IPS DF 6.9 (cell line): ENCODE measurements around the gene MAJIN.

ENCODE experiments used
- DNase-seq: peaks from one replicate; pipeline ENCODE4 v3.0.0-alpha.2; 2013; ENCODE audit warnings: low read depth, low spot score
- H3K27ac ChIP-seq: one replicate; pipeline ENCODE4 v1.5.1; 2013; ENCODE audit warnings: low read length, control low read depth
- H3K27me3 ChIP-seq: 2 replicates; pipeline ENCODE4 v1.6.1; 2013; ENCODE audit warnings: mild to moderate bottlenecking, low read length; ENCODE audit not compliant: control insufficient read depth, insufficient read depth
- H3K36me3 ChIP-seq: 2 replicates; pipeline ENCODE4 v1.6.1; 2013; ENCODE audit warnings: low read length; ENCODE audit not compliant: control insufficient read depth, insufficient read depth
- H3K4me1 ChIP-seq: 2 replicates; pipeline ENCODE4 v1.6.1; 2013; ENCODE audit warnings: low read length; ENCODE audit not compliant: control insufficient read depth, insufficient read depth
- H3K4me3 ChIP-seq: 2 replicates; pipeline ENCODE4 v1.5.1; 2013; ENCODE audit warnings: mild to moderate bottlenecking, low read length
- H3K9me3 ChIP-seq: 2 replicates; pipeline ENCODE4 v1.6.1; 2013; ENCODE audit warnings: low read length, inconsistent platforms; ENCODE audit not compliant: control insufficient read depth, insufficient read depth
- WGBS: extraction: QIAGEN DNeasy Blood & Tissue Kit; methylation state at CpG from one replicate; pipeline ENCODE4 v1.1.7; 2013; ENCODE audit warnings: mixed read lengths, missing lambda C conversion rate; ENCODE audit not compliant: insufficient read length, insufficient coverage; 5-methylcytosine and 5-hydroxymethylcytosine counted together

The MAJIN gene

DNA sequence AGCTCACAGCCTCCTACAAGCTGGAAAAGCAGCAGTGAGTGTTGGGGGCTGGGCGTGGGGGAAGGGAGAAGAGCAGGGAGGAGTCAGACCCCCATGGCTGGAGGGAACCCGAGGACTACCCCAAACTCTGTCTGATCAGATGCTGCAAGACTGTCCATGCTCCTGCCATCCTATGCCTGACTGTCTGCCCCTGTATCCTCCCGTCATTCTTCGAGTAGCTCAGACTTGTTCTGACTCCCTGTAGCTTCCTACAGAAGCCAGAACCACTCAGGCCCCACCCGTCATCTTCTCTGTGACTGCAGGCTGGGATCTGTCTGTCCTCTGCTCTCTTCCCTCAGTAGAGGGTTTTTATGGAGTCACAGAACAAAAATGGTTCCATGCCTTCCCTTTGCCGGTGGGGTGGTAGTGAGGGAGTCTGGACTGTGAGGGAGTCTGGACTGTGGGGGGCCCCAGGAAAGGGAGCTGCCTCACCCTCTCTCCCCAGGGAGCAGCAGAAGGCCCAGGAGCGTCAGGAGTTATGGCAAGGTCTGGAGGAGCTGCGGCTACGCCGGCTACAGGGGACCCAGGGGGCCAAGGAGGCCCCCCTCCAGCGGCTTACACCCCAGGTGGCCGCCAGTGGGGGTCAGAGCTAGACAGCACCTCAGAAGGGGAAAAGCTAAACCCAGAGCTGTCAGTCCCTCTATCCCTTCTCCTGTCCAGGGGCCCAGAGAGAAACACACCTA, 38.5 kb downstream of the MAJIN start:
- H3K27ac ChIP-seq, result no peak overlapping the region
- H3K27me3 ChIP-seq, result no peaks in the 10 kb centered on the region
- no CpG with 5 or more reads among the region's 12 CpGs for WGBS
- no peak overlapping the region for H3K4me3 ChIP-seq
- H3K36me3 ChIP-seq, result 0 out of 2 replicates have a peak, but pooled peaks cover 2% of the 10 kb centered on the region
- no peaks in the 10 kb centered on the region for H3K9me3 ChIP-seq
- H3K4me1 ChIP-seq, result peaks cover 9% of the 10 kb centered on the region
- DNase-seq, result no peak

DNA sequence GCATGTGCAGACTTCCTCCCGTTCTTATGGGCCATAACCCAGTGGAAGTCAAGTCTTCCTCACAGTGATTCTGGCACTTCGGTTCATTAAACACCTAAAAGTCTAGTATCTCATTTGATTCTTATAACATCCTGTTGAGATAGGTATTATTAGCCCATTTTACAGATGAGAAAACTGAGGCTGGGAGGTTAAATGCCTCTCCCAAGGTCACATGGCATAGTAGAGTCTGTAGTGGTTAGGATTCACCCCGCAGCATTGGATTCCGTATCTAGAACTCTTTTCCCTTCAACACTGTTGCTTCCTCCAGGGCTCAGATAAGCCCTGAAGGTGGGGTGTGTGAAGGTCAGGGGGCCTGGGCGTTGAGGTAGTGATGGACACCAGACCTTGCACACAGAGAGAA, 39.6 kb downstream of the MAJIN start:
- DNase-seq, result no peak
- 0 out of 2 replicates have a peak, but pooled peaks cover 2% of the 10 kb centered on the region for H3K36me3 ChIP-seq
- H3K4me3 ChIP-seq, result no peak overlapping the region
- H3K27me3 ChIP-seq, result no peaks in the 10 kb centered on the region
- no peak overlapping the region for H3K27ac ChIP-seq
- H3K9me3 ChIP-seq, result no peaks in the 10 kb centered on the region
- peaks cover 9% of the 10 kb centered on the region for H3K4me1 ChIP-seq
- no CpG with 5 or more reads among the region's 5 CpGs for WGBS

DNA sequence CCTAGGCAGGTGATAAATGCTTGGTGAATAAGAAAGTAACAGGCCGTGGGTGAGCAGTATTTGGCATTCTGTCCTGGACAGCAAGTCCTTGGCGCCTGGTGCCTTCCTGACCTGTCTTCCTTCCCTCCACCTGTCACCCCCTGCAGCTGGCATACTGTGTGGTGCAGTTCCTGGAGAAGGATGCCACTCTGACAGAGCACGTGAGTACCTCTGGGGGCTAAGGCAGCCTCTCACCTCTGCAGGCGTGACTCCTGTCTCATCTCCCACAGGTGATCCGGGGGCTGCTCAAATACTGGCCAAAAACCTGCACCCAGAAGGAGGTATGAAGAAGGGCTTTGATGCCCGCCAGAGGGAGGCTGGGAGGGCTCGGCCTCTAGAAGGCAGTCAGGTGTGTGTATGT, 40.6 kb downstream of the MAJIN start:
- WGBS, result no CpG with 5 or more reads among the region's 7 CpGs
- DNase-seq, result no peak
- Histone ChIP-seq H3K9me3 (no peaks in the 10 kb centered on the region), H3K27me3 (no peaks in the 10 kb centered on the region), H3K27ac (no peak overlapping the region), H3K4me1 (peaks cover 9% of the 10 kb centered on the region), H3K4me3 (no peak overlapping the region), H3K36me3 (0 out of 2 replicates have a peak, but pooled peaks cover 2% of the 10 kb centered on the region)

DNA sequence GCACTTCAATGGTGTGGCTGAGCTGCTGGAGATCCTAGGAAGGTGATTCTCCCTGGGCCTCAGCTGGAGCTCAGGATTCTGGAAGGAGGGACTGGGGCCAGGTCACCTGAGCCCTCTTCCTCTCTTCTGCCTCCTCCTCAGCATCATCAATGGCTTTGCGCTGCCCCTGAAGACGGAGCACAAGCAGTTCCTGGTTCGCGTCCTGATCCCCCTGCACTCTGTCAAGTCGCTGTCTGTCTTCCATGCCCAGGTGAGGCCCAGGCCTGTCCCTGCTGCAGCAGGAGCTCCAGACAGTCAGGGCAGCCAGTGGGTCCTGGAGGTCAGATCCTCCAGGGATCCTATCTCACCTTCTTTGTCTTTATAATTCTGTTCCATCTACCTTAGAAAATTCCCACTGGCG, 41.6 kb downstream of the MAJIN start:
- Histone ChIP-seq H3K4me1 (peaks cover 5% of the 10 kb centered on the region), H3K9me3 (no peaks in the 10 kb centered on the region), H3K27me3 (no peaks in the 10 kb centered on the region), H3K4me3 (no peak overlapping the region), H3K36me3 (0 out of 2 replicates have a peak, but pooled peaks cover 2% of the 10 kb centered on the region), H3K27ac (no peak overlapping the region)
- no peak for DNase-seq
- WGBS, result no CpG with 5 or more reads among the region's 6 CpGs

DNA sequence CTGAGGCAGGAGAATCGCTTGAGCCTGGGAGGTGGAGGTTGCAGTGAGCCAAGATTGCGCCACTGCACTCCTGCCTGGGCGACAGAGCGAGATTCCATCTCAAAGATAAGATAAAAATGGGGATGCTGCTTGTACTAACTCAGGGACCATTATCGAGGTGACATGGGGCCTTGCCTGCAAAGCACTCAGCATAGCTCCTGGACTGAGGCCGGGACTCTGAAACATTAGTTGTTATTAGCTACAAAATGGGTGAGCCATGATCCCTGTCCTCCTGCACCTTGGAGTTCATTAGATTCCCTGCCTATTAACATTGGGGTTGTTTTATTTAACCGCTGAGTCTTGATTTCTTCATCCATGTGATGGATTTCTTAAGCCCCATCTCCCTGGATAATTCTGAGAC, 42.3 kb downstream of the MAJIN start:
- Histone ChIP-seq H3K4me1 (no peaks in the 10 kb centered on the region; the same call in 1 of the 2 replicates), H3K27ac (no peak overlapping the region), H3K9me3 (no peaks in the 10 kb centered on the region), H3K4me3 (no peak overlapping the region), H3K27me3 (no peaks in the 10 kb centered on the region), H3K36me3 (0 out of 2 replicates have a peak, but pooled peaks cover 2% of the 10 kb centered on the region)
- no CpG with 5 or more reads among the region's 7 CpGs for WGBS
- no peak for DNase-seq

DNA sequence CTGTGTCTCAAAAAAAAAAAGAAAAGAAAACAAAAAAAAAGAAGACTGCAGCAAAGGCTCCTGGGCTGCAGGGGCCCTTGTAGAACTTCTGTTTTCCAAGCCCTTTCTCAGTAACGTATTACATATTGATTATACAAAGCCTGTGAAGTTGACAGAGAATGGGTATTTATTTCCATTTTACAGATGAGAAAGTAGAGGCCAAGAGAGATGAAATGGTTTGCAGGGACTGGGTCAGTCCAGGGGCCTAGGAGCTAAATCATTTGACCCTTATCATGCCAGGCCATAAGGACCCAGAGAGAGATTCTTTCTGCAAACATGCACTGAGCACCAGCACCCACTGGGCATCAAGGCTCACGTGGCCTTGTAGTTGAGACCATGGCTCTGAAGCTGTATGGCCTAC, 43.0 kb downstream of the MAJIN start:
- Histone ChIP-seq H3K27me3 (no peaks in the 10 kb centered on the region), H3K9me3 (no peaks in the 10 kb centered on the region), H3K4me1 (no peaks in the 10 kb centered on the region), H3K4me3 (no peak overlapping the region), H3K36me3 (0 out of 2 replicates have a peak, but pooled peaks cover 2% of the 10 kb centered on the region), H3K27ac (no peak overlapping the region)
- WGBS, result no CpG with 5 or more reads among the region's 2 CpGs
- no peak for DNase-seq

DNA sequence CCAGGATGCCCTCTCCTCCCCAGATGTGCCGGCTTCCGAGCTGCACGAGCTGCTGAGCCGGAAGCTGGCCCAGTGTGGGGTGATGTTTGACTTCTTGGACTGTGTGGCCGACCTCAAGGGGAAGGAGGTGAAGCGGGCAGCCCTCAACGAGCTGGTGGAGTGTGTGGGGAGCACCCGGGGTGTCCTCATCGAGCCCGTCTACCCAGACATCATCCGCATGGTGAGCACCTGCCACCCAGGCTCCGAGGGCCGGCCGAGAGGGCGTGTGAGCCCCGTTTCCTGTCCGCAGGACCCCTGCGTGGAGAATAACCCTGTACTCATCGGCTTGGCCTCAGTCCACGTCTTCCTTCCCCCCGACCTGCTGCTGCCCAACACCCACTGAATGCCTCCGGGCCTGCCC, 45.2 kb downstream of the MAJIN start:
- no peak overlapping the region for H3K27ac ChIP-seq
- no peak for DNase-seq
- H3K27me3 ChIP-seq, result no peaks in the 10 kb centered on the region
- H3K9me3 ChIP-seq, result no peaks in the 10 kb centered on the region
- no peak overlapping the region for H3K4me3 ChIP-seq
- H3K4me1 ChIP-seq, result peaks cover 1% of the 10 kb centered on the region; the same call in 1 of the 2 replicates
- H3K36me3 ChIP-seq, result 0 out of 2 replicates have a peak, but pooled peaks cover 2% of the 10 kb centered on the region
- no CpG with 5 or more reads among the region's 22 CpGs for WGBS

DNA sequence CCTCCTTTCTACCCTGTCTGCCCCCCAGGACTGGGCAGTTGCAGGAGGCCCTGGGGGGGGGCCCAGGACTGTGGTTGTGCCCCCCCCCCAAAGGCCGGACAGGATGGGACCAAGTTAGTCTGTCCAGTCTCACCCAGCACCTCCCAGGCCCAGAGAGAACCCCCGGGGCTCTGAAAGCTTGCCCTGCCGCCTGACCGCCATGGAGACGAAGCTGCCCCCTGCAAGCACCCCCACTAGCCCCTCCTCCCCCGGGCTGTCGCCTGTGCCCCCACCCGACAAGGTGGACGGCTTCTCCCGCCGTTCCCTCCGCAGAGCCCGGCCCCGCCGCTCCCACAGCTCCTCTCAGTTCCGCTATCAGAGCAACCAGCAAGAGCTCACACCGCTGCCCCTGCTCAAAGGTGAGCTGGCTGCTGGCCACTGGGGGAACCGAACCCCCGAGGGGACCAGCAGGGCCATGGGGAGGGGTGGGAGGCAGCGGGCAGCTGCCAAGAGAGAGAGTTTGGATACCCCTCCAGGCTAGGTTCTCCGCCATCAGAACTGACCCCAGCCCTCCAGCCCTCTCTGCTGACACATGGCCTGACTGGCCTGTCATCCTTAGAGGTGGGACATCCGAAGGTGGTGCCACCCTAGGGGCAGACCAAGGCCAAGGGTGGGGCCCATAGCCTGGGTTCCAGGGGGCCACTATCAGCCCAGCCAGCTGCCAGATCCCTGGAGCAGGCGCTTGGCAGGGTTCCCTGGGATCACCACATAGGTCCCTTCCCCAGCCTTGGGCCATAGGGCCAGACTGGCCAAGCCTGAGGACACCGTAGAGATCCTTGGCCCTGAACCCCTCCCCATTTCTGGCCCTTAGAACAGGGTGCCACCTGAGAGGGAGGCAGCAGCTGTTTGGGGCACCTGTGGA, 46.1 kb downstream of the MAJIN start:
- no peak overlapping the region; the same call in 1 of the 2 replicates for H3K4me3 ChIP-seq
- no peak for DNase-seq
- no peak overlapping the region for H3K27ac ChIP-seq
- H3K4me1 ChIP-seq, result peaks cover 1% of the 10 kb centered on the region; the same call in 1 of the 2 replicates
- no peaks in the 10 kb centered on the region for H3K27me3 ChIP-seq
- 0 out of 2 replicates have a peak, but pooled peaks cover 2% of the 10 kb centered on the region for H3K36me3 ChIP-seq
- H3K9me3 ChIP-seq, result no peaks in the 10 kb centered on the region
- no CpG with 5 or more reads among the region's 24 CpGs for WGBS

DNA sequence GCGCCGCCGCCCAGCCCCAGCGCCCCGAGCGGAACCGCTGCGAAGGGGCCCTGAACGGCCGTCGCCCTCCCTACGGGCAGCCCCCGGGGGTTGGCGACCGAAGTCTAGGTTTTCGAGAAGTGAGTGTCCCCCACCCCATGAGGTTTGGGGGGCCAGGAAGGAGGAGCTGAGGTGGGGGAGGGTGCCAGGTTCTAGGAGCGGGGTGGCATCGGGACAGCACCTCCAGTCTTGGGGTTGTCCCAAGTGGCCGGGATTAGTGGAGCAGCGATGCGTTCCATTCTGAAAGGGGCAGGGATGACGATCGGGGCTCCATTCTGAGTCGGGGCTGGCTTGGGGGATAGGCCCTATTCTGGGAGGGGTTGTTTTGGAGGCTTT, 47.0 kb downstream of the MAJIN start:
- DNase-seq, result no peak
- H3K27ac ChIP-seq, result no peak overlapping the region

More for the DNA sequence above, 47.0 kb downstream of the MAJIN start:
- no peaks in the 10 kb centered on the region for H3K9me3 ChIP-seq
- H3K4me1 ChIP-seq, result peaks cover 1% of the 10 kb centered on the region; the same call in 1 of the 2 replicates
- H3K36me3 ChIP-seq, result no peaks in the 10 kb centered on the region
- peak overlapping the region; percentile 57; the same call in 1 of the 2 replicates for H3K4me3 ChIP-seq
- WGBS, result no CpG with 5 or more reads among the region's 24 CpGs
- H3K27me3 ChIP-seq, result no peaks in the 10 kb centered on the region
